ENCODE results near the gene CRTC2. TPM values are rescaled to one million over a fixed set of nuclear protein-coding genes. Genes with fewer than 3 reads are reported as not detected.

The CRTC2 gene
- total and polyA plus RNA-seq, 2 experiments from 2014 or later = 10.6 to 20.7 TPM

- Mint-ChIP-seq H3K9me3 (no peaks in the 10 kb centered on the region; the same call in 2 of the 3 replicates), H3K27me3 (ENCODE audit: insufficient read depth, low read depth, poor library complexity) (peaks cover 17% of the 10 kb centered on the region), H3K27ac (no peak overlapping the region), H3K36me3 (ENCODE audit: low read depth) (peaks cover 44% of the 10 kb centered on the region), H3K4me1 (peaks cover 18% of the 10 kb centered on the region), H3K4me3 (peak overlapping the region; percentile 87)
- Histone ChIP-seq H3F3A (replicated peaks; ENCODE audit: low read depth) (peaks cover 5% of the 10 kb centered on the region; the same call in 1 of the 2 replicates), H3K4me3 (peak overlapping the region; percentile 95), H2AFZ (no peak overlapping the region), H3K79me2 (replicated peaks; ENCODE audit: insufficient read depth) (peaks cover 16% of the 10 kb centered on the region), H3K27me3 (ENCODE audit: insufficient read depth) (no peaks in the 10 kb centered on the region), H3K36me3 (ENCODE audit: insufficient read depth) (0 out of 2 replicates have a peak, but pooled peaks cover 7% of the 10 kb centered on the region), H3K4me1 (ENCODE audit: insufficient read depth) (peaks cover 10% of the 10 kb centered on the region; the same call in 1 of the 2 replicates), H3K9me2 (ENCODE audit: insufficient read depth) (no peaks in the 10 kb centered on the region), H4K20me1 (replicated peaks; ENCODE audit: insufficient read depth) (0 out of 2 replicates have a peak, but pooled peaks cover 3% of the 10 kb centered on the region), H3K4me2 (peak overlapping the region; percentile 99), H3K27ac (ENCODE audit: low read depth) (no peak overlapping the region)
- ATAC-seq (no peak), DNase-seq (ENCODE audit: low spot score) (no peak)
- no peak for TF ChIP-seq EZH2 (IDR thresholded peaks at IDR 0.05; ENCODE audit: low read depth, unreplicated experiment)
Observed at GRCh38 chr1:153944827-153945117, 13.6 kb downstream of the CRTC2 start.

GRCh38 chr1:153944005-153944826, 14.2 kb downstream of the CRTC2 start:
- Mint-ChIP-seq H3K4me3 (peak overlapping the region; percentile 87), H3K36me3 (ENCODE audit: low read depth) (peaks cover 48% of the 10 kb centered on the region), H3K4me1 (peaks cover 18% of the 10 kb centered on the region), H3K9me3 (no peaks in the 10 kb centered on the region; the same call in 2 of the 3 replicates), H3K27ac (no peak overlapping the region), H3K27me3 (ENCODE audit: insufficient read depth, low read depth, poor library complexity) (peaks cover 20% of the 10 kb centered on the region)
- peak overlapping the region; percentile 95; the same call in 1 of the 2 replicates for H3K4me3 ChIP-seq
- H4K20me1 ChIP-seq (replicated peaks; ENCODE audit: insufficient read depth) = 0 out of 2 replicates have a peak, but pooled peaks cover 3% of the 10 kb centered on the region
- no peaks in the 10 kb centered on the region for H3K27me3 ChIP-seq (ENCODE audit: insufficient read depth)
- TF ChIP-seq NANOG (IDR thresholded peaks at IDR 0.05; ENCODE audit: borderline replicate concordance) = no peak
- no peak for TF ChIP-seq JUNB (IDR thresholded peaks at IDR 0.05; ENCODE audit: unreplicated experiment)
- peak; percentile 80 for TF ChIP-seq CREB1 (CRISPR knock-in tag; IDR thresholded peaks at IDR 0.05; ENCODE audit: low read depth)
- no peak overlapping the region for H2AFZ ChIP-seq
- H3K36me3 ChIP-seq (ENCODE audit: insufficient read depth) = 0 out of 2 replicates have a peak, but pooled peaks cover 3% of the 10 kb centered on the region
- no peak overlapping the region for H3K4me2 ChIP-seq
- no peaks in the 10 kb centered on the region for H3K9me2 ChIP-seq (ENCODE audit: insufficient read depth)
- DNase-seq (ENCODE audit: low spot score) (no peak), ATAC-seq (no peak)
- H3K4me1 ChIP-seq (ENCODE audit: insufficient read depth) = peaks cover 10% of the 10 kb centered on the region; the same call in 1 of the 2 replicates
- no peak overlapping the region for H3K27ac ChIP-seq (ENCODE audit: low read depth)
- peaks cover 5% of the 10 kb centered on the region; the same call in 1 of the 2 replicates for H3F3A ChIP-seq (replicated peaks; ENCODE audit: low read depth)
- H3K79me2 ChIP-seq (replicated peaks; ENCODE audit: insufficient read depth) = peaks cover 16% of the 10 kb centered on the region

GRCh38 chr1:153942766-153943549, 15.5 kb downstream of the CRTC2 start:
- Histone ChIP-seq H3K4me1 (ENCODE audit: insufficient read depth) (peaks cover 10% of the 10 kb centered on the region; the same call in 1 of the 2 replicates), H3K27me3 (ENCODE audit: insufficient read depth) (no peaks in the 10 kb centered on the region), H3K4me2 (no peak overlapping the region), H3K9me2 (ENCODE audit: insufficient read depth) (no peaks in the 10 kb centered on the region), H3K4me3 (no peak overlapping the region), H2AFZ (no peak overlapping the region), H3K79me2 (replicated peaks; ENCODE audit: insufficient read depth) (peaks cover 16% of the 10 kb centered on the region), H3F3A (replicated peaks; ENCODE audit: low read depth) (peaks cover 5% of the 10 kb centered on the region; the same call in 1 of the 2 replicates), H4K20me1 (replicated peaks; ENCODE audit: insufficient read depth) (no peaks in the 10 kb centered on the region), H3K27ac (ENCODE audit: low read depth) (no peak overlapping the region), H3K36me3 (ENCODE audit: insufficient read depth) (peaks cover under 1% of the 10 kb centered on the region)
- Mint-ChIP-seq H3K4me1 (peaks cover 18% of the 10 kb centered on the region), H3K36me3 (ENCODE audit: low read depth) (peaks cover 46% of the 10 kb centered on the region), H3K27me3 (ENCODE audit: insufficient read depth, low read depth, poor library complexity) (peaks cover 22% of the 10 kb centered on the region), H3K4me3 (no peak overlapping the region; the same call in 2 of the 3 replicates), H3K9me3 (no peaks in the 10 kb centered on the region; the same call in 2 of the 3 replicates), H3K27ac (no peak overlapping the region)
- ATAC-seq = no peak
- no peak for DNase-seq (ENCODE audit: low spot score)
- no peak for TF ChIP-seq STAT1 (IDR thresholded peaks at IDR 0.05; ENCODE audit: unreplicated experiment)
- no peak for TF ChIP-seq EZH2phosphoT487 (IDR thresholded peaks at IDR 0.05; ENCODE audit: unreplicated experiment)
- TF ChIP-seq JUNB (IDR thresholded peaks at IDR 0.05; ENCODE audit: unreplicated experiment) = no peak
- TF ChIP-seq REST (IDR thresholded peaks at IDR 0.05; ENCODE audit: unreplicated experiment) = no peak
- TF ChIP-seq ZNF114 (CRISPR knock-in tag; IDR thresholded peaks at IDR 0.05) = no peak
- TF ChIP-seq NANOG (IDR thresholded peaks at IDR 0.05; ENCODE audit: borderline replicate concordance) = no peak
- no peak for TF ChIP-seq ETS1 (IDR thresholded peaks at IDR 0.05)
- TF ChIP-seq CTCF (conservative IDR thresholded peaks at IDR 0.05; ENCODE audit: low read depth in 2 of 2) = no peak
